T-helper 17 cell (primary cell): ENCODE results near the gene IARS2. TPM values are rescaled to one million over a fixed set of nuclear protein-coding genes. Genes with fewer than 3 reads are reported as not detected.
A peak's percentile ranks its signal among the peaks of the same experiment; 100 is the strongest.
"Not testable (repeated sequence)": the region's sequence is repeated elsewhere in the genome, so short reads cannot be mapped to it uniquely, and the experiment has no call there.

ENCODE experiments used
- ATAC-seq: fragments of 150-1000 bp; cut with Tn5 transposase; 2 replicates; pipeline ENCODE4 v1.10.0; 2021; ENCODE audit warnings: mild to moderate bottlenecking, moderate library complexity
- DNase-seq, 3 donors: peaks; one replicate each; pipeline versions ENCODE4 v3.0.0 to v3.0.0-alpha.2; 2020 to 2021
- H3K9me3 ChIP-seq: one replicate; pipeline ENCODE4 v1.7.0; 2013; ENCODE audit warnings: low read length, mild to moderate bottlenecking; ENCODE audit not compliant: control insufficient read depth, poor library complexity, severe bottlenecking
- H3K27ac Mint-ChIP-seq: one replicate; pipeline ENCODE4 v1.8.0; 2022; ENCODE audit warnings: mild to moderate bottlenecking, moderate library complexity, mixed read lengths
- H3K27me3 Mint-ChIP-seq: one replicate; pipeline ENCODE4 v1.8.0; 2022; ENCODE audit warnings: mixed read lengths
- H3K36me3 Mint-ChIP-seq: one replicate; pipeline ENCODE4 v1.8.0; 2022; ENCODE audit warnings: low read depth, mixed read lengths
- H3K4me1 Mint-ChIP-seq: one replicate; pipeline ENCODE4 v1.8.0; 2022; ENCODE audit warnings: mild to moderate bottlenecking, mixed read lengths
- H3K4me3 Mint-ChIP-seq: one replicate; pipeline ENCODE4 v1.8.0; 2022; ENCODE audit warnings: mild to moderate bottlenecking, moderate library complexity, mixed read lengths
- total RNA-seq, 4 donors: library from RNA in 2 of 4; stranded (reverse) in 2 of 4; gene quantifications; one replicate each; pipeline ENCODE4 v1.2.3 and lab custom pipeline; 2022 to 2026

IARS2 gene
- total RNA-seq, 2 donors from 2014 or later: 29.8 to 32.6 TPM

- H3K4me1 Mint-ChIP-seq: peaks cover 10% of the 10 kb centered on the region
- no peak overlapping the region for H3K27ac Mint-ChIP-seq
- H3K36me3 Mint-ChIP-seq: peaks cover 4% of the 10 kb centered on the region
- H3K9me3 ChIP-seq: no peaks in the 10 kb centered on the region
- DNase-seq: no peak
- no peaks in the 10 kb centered on the region for H3K27me3 Mint-ChIP-seq
- no peak for ATAC-seq
- H3K4me3 Mint-ChIP-seq: no peak overlapping the region
Measured at GRCh38 chr1:220160027-220160426, 66.1 kb downstream of the IARS2 start.

GRCh38 chr1:220164116-220164515, 70.2 kb downstream of the IARS2 start:
- no peaks in the 10 kb centered on the region for H3K27me3 Mint-ChIP-seq
- no peaks in the 10 kb centered on the region for H3K9me3 ChIP-seq
- H3K4me3 Mint-ChIP-seq: no peak overlapping the region
- no peak overlapping the region for H3K27ac Mint-ChIP-seq
- no peak for ATAC-seq
- peaks cover 6% of the 10 kb centered on the region for H3K36me3 Mint-ChIP-seq
- no peak for DNase-seq
- no peaks in the 10 kb centered on the region for H3K4me1 Mint-ChIP-seq

GRCh38 chr1:220164517-220164916, 70.6 kb downstream of the IARS2 start:
- Mint-ChIP-seq H3K36me3 (peaks cover 9% of the 10 kb centered on the region), H3K27me3 (no peaks in the 10 kb centered on the region), H3K4me3 (no peak overlapping the region), H3K4me1 (no peaks in the 10 kb centered on the region), H3K27ac (no peak overlapping the region)
- DNase-seq: no peak
- ATAC-seq: no peak
- H3K9me3 ChIP-seq: no peaks in the 10 kb centered on the region

- Mint-ChIP-seq H3K36me3 (peaks cover 12% of the 10 kb centered on the region), H3K4me3 (no peak overlapping the region), H3K27me3 (no peaks in the 10 kb centered on the region), H3K4me1 (no peaks in the 10 kb centered on the region), H3K27ac (no peak overlapping the region)
- ATAC-seq (no peak), DNase-seq (no peak)
- peaks cover 2% of the 10 kb centered on the region for H3K9me3 ChIP-seq
Measured at GRCh38 chr1:220166853-220167252, 72.9 kb downstream of the IARS2 start.

- not testable (repeated sequence) for ATAC-seq, H3K27ac Mint-ChIP-seq
Measured at GRCh38 chr1:220169887-220170286, 76.0 kb downstream of the IARS2 start.

GRCh38 chr1:220170836-220171526, 77.0 kb downstream of the IARS2 start:
- peaks cover 2% of the 10 kb centered on the region for H3K9me3 ChIP-seq
- Mint-ChIP-seq H3K27me3 (no peaks in the 10 kb centered on the region), H3K4me1 (peaks cover 4% of the 10 kb centered on the region), H3K4me3 (no peak overlapping the region), H3K27ac (no peak overlapping the region), H3K36me3 (peaks cover 12% of the 10 kb centered on the region)
- no peak for DNase-seq
- no peak for ATAC-seq

More at GRCh38 chr1:220169887-220170286, 76.0 kb downstream of the IARS2 start:
- H3K9me3 ChIP-seq, H3K4me3 Mint-ChIP-seq, H3K27me3 Mint-ChIP-seq, DNase-seq, H3K4me1 Mint-ChIP-seq: not testable (repeated sequence)
- peaks cover 14% of the 10 kb centered on the region for H3K36me3 Mint-ChIP-seq

GRCh38 chr1:220176540-220176939, 82.6 kb downstream of the IARS2 start:
- H3K27ac Mint-ChIP-seq: peak overlapping the region; percentile 5
- peaks cover 18% of the 10 kb centered on the region for H3K36me3 Mint-ChIP-seq
- H3K27me3 Mint-ChIP-seq: no peaks in the 10 kb centered on the region
- no peak for ATAC-seq
- DNase-seq: no peak
- no peak overlapping the region for H3K4me3 Mint-ChIP-seq
- peaks cover 12% of the 10 kb centered on the region for H3K4me1 Mint-ChIP-seq
- H3K9me3 ChIP-seq: no peaks in the 10 kb centered on the region

- H3K4me1 Mint-ChIP-seq: peaks cover 9% of the 10 kb centered on the region
- no peak overlapping the region for H3K27ac Mint-ChIP-seq
- H3K4me3 Mint-ChIP-seq: no peak overlapping the region
- no peaks in the 10 kb centered on the region for H3K9me3 ChIP-seq
- ATAC-seq (no peak), DNase-seq (no peak)
- peaks cover 10% of the 10 kb centered on the region for H3K36me3 Mint-ChIP-seq
- no peaks in the 10 kb centered on the region for H3K27me3 Mint-ChIP-seq
Measured at GRCh38 chr1:220182111-220182510, 88.2 kb downstream of the IARS2 start.

GRCh38 chr1:220182656-220183055, 88.7 kb downstream of the IARS2 start:
- Mint-ChIP-seq H3K36me3 (peaks cover 8% of the 10 kb centered on the region), H3K27ac (no peak overlapping the region), H3K4me1 (peaks cover 8% of the 10 kb centered on the region), H3K27me3 (no peaks in the 10 kb centered on the region), H3K4me3 (no peak overlapping the region)
- H3K9me3 ChIP-seq: no peaks in the 10 kb centered on the region
- no peak for ATAC-seq
- DNase-seq: no peak

GRCh38 chr1:220184506-220184905, 90.6 kb downstream of the IARS2 start:
- H3K27ac Mint-ChIP-seq: no peak overlapping the region
- peaks cover 5% of the 10 kb centered on the region for H3K4me1 Mint-ChIP-seq
- H3K36me3 Mint-ChIP-seq: peaks cover 3% of the 10 kb centered on the region
- no peak overlapping the region for H3K4me3 Mint-ChIP-seq
- DNase-seq (no peak), ATAC-seq (no peak)
- H3K27me3 Mint-ChIP-seq: no peaks in the 10 kb centered on the region
- no peaks in the 10 kb centered on the region for H3K9me3 ChIP-seq

- ATAC-seq (no peak), DNase-seq (no peak)
- no peaks in the 10 kb centered on the region for H3K27me3 Mint-ChIP-seq
- no peak overlapping the region for H3K4me3 Mint-ChIP-seq
- peak overlapping the region; percentile 34 for H3K27ac Mint-ChIP-seq
- peaks cover 2% of the 10 kb centered on the region for H3K36me3 Mint-ChIP-seq
- H3K9me3 ChIP-seq: no peaks in the 10 kb centered on the region
- peaks cover 5% of the 10 kb centered on the region for H3K4me1 Mint-ChIP-seq
Measured at GRCh38 chr1:220186752-220187151, 92.8 kb downstream of the IARS2 start.

- Mint-ChIP-seq H3K27me3 (no peaks in the 10 kb centered on the region), H3K4me1 (peaks cover 3% of the 10 kb centered on the region), H3K4me3 (no peak overlapping the region), H3K27ac (no peak overlapping the region), H3K36me3 (peaks cover 6% of the 10 kb centered on the region)
- DNase-seq: no peak
- no peak for ATAC-seq
- H3K9me3 ChIP-seq: no peaks in the 10 kb centered on the region
Measured at GRCh38 chr1:220188538-220188937, 94.6 kb downstream of the IARS2 start.

GRCh38 chr1:220189750-220190347, 95.9 kb downstream of the IARS2 start:
- no peak for ATAC-seq
- Mint-ChIP-seq H3K4me3 (no peak overlapping the region), H3K4me1 (peaks cover 3% of the 10 kb centered on the region), H3K36me3 (peaks cover 6% of the 10 kb centered on the region), H3K27me3 (no peaks in the 10 kb centered on the region), H3K27ac (no peak overlapping the region)
- DNase-seq: no peak
- no peaks in the 10 kb centered on the region for H3K9me3 ChIP-seq

- Mint-ChIP-seq H3K27ac (no peak overlapping the region), H3K36me3 (peaks cover 3% of the 10 kb centered on the region), H3K4me1 (no peaks in the 10 kb centered on the region), H3K4me3 (no peak overlapping the region), H3K27me3 (no peaks in the 10 kb centered on the region)
- no peak for DNase-seq
- H3K9me3 ChIP-seq: no peaks in the 10 kb centered on the region
- no peak for ATAC-seq
Measured at GRCh38 chr1:220195701-220196100, 101.8 kb downstream of the IARS2 start.
